ENCODE results near the gene HMCES.

HMCES gene

DNA sequence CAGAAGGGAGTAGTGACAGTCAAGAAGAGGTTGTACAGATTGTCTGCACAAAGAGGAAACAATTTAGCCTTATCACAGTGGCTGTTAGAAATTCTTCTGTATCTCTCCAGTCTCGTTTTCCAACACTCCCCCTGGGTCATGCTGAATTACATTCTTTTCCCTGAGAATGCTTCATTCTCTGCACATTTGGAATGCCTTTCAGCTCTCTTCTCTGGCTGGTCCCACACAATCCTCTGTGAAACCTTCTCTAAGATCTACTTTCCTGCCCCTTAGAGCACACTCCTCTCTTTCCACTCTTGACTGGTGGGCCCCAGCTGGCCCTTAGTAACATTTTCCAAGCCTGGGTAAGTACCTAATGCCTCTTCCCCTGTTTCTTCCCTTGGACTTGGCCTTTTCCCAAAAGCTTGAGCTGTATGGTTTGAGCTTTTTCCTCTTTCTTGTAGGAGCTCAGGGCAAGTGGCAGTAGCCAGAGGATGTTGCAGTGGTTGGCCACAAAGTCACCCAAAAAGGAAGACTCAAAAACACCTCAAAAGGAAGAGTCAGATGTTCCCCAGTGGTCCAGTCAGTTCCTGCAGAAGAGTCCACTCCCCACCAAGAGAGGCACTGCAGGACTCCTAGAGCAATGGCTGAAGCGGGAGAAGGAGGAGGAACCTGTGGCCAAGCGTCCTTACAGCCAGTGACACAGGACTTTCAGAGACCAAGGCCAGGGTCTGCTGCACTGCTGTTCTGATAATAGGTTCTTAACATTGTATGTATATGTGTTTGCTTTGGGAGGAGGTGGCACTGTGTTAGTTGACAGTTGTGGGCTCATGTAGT lies 25.7 kb downstream of the HMCES start:
- DNase-seq (ENCODE audit: low read depth in 2 of 2) = no peak

DNA sequence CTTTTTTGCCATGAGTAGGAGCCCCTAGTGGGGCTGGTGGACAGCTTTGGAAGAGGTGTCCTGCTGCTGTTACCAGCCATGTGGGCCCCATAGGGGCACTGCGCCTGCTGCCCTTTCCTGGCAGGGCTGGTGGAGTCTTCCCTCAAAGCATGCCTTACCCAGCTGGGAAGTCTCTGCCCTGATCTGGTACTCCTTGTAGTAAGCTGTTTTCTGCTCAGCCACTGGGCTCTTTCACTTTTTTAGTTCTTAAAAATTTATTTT lies 26.2 kb downstream of the HMCES start:
- no peak for DNase-seq (ENCODE audit: low read depth in 2 of 2)

DNA sequence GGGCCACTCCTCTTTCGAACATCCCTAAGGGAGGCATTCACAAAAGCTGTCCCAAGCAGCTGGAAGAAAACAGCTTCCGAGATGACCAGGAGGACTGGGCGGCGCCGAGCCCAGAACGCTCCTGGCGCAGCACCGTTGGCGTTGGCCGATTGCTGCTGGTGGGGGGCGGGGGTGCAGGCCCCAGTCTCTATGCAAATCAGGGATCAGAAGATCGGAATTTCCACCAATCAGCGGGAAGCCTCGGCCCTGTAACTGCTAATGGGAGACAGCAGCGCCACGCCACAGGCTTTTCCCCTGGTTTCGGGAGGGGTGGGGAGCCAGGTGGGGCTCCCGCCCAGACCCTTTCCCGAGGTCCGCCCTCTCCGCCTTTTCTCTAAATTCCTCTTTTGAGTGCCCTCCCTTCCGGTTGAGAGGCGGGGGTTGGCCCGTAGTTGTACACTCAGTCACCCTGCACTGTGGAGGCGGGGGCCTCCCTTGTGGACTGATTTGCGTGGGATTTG lies 27.0 kb downstream of the HMCES start:
- no peak for DNase-seq (ENCODE audit: low read depth in 2 of 2)

DNA sequence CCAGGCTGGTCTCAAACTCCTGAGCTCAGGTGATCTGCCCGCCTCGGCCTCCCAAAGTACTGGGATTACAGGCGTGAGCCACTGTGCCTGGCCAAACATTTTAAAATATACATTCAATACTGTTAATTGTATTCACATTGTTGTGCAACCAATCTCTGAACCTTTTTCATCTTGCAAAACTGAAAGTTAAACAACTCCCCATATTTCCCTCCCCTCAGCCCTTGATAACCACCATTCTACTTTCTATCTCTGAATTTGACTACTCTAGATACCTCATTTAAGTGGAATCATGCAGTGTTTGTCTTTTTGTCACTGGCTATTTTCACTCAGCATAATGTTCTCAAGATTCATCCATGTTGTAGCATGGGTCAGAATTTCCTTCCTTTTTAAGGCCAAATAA lies 30.0 kb downstream of the HMCES start:
- DNase-seq (ENCODE audit: low read depth in 2 of 2) = no peak

DNA sequence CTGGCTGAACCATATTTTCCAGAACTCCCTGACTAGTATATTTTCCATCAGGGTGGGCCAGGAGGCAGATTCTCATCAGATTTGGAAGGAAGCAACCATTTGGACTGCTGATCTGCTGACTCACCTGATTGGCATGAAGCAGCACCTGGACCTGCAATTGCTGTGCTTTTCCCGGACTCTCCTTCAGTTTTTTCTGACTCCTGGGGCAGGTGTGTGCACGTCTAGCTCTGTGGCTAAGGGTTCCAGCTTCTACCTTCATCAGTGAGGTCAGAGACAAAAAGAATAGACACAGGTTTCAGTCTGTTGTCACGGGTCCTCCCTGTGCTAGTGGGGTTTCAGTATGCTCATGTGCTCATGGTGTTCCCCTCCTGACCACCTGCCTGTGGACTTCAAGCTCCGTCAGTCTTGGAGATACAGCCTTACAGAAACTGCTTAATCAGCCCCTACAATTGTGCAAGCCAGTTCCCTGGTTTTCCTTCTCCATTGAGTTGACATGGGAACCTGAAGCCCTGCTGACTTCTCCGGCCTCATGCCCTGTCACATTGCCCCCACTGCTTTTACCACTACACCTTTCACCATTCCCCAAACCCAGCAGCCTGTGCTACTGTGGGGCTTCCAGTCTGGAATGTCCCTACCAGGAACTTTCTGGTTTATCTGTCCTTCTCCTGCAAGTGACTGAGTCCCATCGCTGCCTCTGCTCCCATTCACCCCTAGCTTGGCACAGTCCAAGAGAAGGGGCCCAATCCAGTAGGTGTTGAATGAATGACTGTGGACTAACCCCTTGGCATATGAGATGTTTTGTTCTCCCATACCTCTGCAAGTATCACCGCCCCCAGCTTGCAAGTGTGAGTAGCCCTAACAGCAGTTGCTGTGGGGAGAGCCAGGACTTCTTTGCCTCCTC lies 31.7 kb downstream of the HMCES start:
- DNase-seq (ENCODE audit: low read depth in 2 of 2) = no peak

DNA sequence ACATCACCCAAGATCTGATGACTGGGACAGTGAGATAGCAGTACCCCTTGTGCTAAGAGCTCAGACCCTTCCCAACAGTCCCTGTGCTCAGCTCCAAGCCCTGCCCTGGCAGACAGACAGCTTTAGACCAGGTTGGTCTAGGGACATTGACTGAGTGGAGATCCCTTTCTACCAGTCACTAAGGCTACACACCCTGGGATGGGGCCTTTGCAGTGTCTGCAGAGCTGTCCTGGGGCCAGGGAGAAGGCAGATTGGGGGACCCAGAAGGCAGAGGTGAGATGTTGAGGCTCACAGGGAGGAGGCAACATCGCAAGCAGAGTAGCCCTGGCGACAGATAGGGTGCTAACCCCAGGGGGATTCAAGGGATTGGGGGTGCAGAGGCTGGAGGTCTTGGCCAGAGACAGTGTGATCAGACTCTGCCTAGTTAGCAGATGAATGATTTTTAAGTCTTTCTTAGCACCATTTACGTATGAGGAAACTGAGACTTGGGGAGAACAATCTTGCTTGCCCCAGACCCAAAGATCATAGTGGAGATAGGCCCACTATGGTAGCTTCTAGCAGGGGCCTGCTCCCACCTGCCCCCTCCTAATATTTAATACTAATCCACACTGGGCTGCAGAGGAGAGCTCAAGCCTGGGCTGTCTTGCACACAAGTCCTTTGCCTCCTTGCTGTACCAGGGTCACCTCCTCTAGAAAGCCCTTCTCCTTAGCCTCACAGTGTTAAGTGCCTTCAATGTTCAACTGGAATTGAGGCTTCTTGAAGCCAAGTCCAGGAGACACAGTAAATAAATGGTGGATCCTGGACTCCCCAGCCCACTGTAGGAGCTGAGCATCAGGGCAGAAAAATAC lies 32.6 kb downstream of the HMCES start:
- no peak for DNase-seq (ENCODE audit: low read depth in 2 of 2)

DNA sequence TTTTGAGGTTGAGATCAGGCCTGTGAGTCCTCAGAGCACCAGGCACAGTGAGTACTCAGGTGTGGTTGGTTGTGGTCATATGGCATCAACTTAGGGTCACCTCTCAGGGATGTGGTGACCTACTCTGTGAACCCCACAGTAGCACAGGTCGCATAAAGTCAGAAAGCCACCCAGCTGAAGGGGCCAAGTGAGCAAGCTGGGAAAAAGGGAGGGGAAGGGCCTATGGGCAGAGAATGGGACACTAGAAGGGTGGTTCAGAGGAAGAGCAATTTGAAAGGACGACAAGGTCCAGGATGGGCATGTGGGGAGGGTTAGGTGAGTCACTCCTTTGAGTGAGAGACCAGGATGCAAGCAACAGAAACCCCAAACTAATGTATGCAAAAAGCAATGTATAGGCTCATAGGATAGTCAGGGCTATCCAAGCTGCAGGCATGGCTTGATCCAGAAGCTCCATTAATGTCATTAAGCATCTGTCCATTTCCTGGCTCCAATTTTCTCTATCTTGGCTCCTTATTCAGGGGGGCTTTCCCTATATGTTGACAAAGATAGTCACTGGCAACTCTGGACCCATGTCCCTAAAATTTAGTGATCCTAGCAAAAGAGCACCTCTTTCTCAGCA lies 33.5 kb downstream of the HMCES start:
- DNase-seq (ENCODE audit: low read depth in 2 of 2) = no peak

DNA sequence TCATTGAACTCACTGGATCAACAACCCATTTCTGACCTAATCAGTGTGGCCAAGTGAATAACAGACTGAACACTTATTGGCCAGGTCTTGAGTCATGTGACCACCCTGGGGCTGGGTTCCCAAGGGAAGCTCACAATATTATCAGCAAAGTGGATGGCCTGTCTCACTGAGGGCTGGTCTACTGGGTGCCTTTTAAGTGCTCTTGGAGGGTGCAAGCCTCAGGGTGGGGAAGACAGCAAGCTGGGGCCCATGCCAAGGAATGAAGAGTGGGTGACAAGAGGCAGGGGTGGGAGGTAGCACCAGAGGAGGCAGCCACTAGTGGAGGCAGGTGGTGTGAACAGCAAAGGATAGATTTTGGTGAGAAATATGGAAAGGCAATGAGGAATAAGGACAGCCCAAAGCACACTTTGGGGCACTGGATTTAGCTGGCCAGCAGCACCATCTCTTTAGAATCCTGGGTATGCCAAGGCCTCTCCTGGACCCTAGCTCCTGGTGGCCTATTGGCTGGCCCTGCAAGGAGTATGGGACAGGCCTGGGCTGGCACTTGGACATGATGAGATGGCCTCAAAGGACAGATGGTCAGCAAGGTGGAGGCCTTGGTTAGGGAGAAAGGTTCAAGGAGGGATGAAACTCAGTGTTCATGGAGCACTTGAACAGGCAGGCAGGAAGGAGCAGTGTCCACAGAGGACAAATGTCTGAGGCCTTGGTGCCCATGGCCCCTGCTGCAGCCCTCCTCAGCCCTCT lies 34.2 kb downstream of the HMCES start:
- DNase-seq (ENCODE audit: low read depth in 2 of 2) = no peak

DNA sequence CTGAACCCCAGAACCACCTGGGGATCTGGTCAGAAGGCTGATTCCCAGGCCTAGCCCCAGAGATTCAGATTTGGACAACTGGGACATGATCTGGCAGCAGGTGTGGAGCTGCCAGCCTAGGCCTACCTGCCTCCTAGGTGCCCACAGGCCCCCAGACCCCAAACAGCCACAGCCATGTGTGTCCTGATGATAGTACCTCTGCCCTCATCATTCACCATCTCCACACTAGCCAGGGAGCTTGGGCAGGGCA lies 34.7 kb downstream of the HMCES start:
- no peak for DNase-seq (ENCODE audit: low read depth in 2 of 2)

DNA sequence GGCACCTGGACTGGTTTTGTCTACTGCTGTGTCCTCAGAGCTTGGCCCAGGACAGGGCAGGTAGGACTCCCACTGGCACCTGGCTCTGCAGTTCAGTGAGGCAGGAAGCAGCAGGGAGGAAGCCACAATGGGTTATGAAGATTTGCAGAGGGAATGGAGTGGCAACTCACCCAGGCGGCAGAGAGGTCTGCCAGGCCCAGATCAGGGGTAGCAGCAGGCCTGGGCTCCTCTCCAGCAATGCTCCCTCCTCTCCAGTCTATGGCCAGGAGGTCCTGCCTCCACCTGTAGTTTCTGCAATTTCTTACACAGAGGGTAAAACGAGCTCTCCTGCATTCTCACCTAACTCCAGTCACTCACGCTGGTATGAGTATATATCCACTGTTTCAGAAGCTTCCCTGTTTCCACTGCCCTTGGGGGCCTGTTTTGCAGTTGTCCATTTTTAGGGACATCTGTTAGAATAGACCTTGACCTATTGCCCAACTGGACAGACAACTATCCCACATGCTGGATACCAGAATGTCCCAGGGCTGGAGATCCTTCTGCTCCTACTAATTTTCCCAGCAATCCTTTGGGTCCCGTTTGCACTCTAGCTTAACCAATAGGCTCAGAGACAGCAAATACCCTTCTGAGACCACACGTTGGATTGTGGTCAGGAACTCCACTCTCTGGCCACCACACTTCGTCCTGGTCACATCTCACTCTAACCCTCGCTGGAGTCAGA lies 35.2 kb downstream of the HMCES start:
- no peak for DNase-seq (ENCODE audit: low read depth in 2 of 2)

DNA sequence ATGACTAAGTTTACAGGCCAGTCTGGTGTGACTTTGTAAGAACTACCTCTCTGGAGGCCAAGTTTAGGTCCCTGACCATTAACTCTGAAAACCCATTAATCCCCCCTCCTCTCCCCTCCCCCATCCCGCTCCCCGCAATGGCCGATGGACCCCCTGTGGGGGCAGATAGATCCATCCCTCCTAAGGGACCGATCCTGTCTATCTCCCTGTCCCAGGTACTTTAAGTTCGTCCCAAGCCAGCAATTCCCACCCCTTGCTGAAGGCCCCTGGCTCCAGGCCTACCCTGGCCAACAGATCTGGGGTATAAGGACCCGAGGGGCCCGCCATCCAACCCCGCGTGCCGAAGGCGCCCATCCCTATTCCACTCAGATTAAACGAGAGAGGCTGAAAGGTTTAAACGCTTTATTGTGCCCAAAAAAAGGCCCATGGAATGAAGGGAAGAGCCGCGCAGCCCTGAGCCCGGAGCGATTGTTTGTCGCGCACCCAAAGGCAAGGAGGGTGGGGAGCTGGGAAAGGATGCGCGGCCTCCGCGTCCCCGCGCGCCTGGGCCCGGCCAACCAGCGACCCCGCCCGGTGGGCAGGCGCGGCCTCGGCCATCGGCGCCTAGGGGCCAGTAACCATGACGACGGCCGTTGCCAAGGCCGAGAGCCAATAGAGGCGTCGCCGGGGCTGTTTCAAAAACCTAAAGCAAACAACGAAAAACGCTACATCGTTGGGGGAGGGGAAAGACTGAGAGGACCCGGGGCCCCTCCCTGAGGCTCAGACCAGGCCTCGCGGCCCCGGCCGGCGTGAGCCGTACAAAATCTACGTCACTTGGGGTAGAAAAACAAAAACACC lies 35.9 kb downstream of the HMCES start:
- no peak for DNase-seq (ENCODE audit: low read depth in 2 of 2)

DNA sequence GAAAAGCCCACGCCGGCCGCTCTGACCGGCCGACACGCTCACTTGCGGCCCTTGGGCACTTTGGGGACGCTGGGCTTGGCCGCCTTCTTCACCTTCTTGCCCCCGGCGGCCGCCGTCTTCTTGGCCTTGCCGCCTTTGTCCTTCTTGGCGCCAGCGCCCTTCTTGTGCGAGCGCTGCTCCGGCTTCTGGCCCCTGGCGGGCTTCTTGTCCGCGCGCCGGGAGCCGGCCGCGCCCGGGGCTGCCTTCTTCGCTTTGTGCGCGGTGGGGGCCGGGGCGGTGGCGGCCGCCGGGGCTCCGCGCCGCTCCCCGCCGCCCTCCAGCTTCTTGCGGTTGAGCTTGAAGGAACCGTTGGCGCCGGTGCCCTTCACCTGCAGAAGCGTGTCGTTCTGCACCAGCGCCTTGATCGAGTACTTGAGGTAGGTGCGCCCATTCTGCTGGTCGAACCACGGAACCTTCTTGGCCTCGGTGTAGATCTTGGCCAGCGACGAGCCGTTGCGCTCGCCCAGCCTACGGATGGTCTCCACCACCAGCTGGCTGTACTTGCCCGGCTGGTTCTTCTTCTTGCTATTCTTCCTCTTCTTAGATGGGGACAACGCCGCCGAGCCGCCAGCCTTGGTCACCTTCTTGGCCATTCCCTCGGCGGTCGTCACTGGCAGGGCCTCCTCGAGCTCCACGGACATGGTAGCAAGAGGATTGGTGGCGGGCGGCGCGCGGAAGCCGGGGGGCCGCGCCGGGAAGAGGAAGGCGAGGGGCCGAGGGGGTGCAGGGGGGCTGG lies 36.7 kb downstream of the HMCES start:
- DNase-seq (ENCODE audit: low read depth in 2 of 2) = no peak

DNA sequence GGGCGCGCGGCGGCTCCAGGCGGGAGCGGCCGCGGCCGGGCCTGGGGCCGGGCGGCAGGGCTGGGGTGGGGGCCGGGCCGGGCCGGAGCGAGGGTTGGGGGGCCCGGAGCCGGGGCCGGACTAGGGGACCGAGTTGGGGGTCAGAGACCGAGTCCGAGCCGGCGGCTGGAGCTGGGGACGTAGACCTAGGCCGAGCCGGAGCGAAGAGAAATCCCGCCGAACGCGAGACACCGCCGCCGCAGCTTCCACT lies 37.3 kb downstream of the HMCES start:
- no peak for DNase-seq (ENCODE audit: low read depth in 2 of 2)

DNA sequence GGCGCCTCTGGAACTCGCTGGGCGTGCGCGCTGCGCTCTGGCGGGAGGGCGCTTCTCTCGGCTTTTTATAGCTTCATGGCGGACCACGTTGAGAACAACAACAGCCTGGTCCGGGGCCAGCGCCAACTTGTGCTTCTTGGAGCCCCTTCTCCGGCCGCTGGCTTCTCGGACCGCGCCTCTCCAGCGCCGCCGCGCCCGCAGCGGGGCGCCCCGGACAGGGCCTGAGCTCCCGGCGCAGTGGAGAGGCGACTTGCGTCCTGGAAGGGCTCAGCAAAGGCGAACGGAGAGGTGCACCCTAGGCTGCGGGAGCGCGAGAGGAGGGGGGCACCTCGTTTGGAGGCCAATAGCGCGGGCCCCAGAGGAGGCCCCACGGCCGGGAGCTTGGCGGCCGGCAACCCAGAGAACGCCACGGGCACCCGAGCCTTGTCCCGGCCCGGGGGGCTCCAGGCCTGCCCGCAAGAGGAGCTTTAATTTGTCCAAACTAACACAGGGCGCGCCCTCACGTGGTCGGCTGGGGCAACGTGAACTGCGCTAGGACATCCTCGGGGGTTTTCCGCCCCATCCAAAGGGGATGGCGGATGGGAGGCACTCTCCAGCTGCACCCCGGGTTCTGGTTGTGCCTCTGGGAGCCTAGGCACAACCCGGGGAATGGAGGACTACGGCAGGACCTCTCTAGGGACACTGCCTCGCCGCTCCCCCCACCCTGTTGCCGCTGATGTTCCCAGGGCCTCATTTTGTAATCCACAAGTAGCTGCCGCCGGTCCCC lies 37.8 kb downstream of the HMCES start:
- DNase-seq (ENCODE audit: low read depth in 2 of 2) = peak; percentile 71 to 79

DNA sequence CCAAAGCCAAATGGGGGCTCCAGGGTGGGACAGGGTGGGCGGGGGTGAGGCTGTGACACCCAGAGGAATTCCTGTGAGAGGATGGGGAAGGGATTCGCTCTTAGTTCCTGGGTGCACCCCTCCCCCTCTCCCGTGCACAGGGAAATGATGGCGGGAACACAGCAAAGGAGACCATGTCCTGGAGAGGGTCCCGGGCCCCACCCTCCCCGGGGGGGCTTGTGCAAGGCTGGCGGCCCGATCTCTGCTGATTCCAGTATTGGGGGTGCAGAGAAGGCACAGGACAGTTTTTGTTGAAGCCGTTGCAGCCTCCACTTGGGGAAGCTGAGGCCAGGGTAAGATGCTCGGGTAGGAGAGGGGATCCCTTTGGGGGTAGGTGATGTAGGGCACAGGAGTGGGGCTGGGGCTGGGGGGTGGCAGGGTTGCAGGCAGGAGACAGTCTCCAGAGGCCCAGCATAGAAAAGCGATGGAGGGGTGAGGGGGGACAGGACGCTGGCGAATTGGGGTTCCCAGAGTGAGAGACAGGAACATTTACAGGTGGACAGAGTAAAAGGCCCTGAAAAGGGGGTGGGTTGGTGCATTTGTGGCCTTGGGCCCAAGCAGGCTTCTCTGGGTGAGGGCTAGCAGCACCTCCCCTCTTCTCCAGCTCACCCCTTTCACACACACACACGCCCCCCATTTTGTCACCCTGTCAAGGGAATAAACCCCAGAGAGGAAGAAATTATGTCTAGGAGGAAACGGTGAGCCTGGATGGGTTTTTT lies 38.5 kb downstream of the HMCES start:
- no peak for DNase-seq (ENCODE audit: low read depth in 2 of 2)

DNA sequence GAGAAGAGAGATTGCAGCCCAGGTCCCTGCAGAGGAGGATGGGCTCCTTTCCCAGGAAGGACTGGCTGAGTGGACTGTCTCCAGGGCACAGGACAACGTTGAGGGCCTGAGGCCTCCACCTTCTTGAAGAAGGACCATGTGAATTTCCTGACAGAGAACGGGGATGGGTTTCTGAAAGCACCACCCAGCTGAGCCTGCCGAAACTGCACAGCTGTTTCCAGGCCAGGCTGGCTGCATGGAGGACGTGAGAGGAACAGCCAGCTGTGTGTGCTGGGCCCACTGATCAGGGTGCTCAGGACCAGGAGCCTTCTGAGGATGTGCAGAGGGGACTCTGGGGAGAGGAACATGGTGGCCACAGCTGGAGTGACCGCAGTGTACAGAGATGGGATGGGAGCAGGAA lies 39.2 kb downstream of the HMCES start:
- DNase-seq (ENCODE audit: low read depth in 2 of 2) = no peak

DNA sequence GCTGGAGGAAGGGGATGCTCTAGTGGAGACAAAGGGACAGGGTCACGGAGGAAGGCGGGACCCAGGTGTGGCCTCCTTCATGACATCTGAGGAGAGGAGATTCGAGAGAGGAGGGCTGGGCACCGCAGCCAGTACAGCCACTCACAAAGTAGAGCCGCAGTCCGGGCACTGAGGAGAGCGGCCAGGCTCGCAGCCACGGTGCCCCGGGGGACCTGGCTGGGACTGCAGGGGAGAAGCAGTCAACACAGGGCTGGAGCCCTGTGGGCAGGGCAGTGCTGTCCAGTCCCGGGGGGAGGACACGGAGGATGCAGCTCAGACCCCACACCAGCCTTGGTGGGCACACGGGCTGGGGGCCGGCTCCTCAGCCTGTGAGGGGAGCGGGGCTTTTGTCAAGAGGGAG lies 40.3 kb downstream of the HMCES start:
- DNase-seq (ENCODE audit: low read depth in 2 of 2) = no peak

DNA sequence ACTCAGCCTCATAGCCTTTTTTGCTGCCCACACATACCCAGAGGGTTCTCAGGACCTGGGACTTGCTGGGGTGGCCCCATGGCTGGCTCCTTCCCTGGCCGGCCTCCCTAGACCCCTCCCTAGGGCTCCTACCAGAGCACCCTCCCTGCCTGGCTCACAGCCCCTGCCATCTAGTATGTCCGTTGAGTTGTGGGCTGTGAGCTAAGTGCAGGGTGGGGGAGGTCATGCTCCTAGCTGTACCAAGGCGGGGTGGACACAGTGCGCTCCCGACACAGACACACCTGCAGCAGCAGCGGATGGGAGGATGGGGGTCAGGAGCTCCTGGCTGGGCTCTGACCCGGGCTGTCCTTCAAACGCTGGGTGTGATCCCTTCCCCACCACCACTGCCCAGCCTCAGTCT lies 41.6 kb downstream of the HMCES start:
- DNase-seq (ENCODE audit: low read depth in 2 of 2) = no peak
